Adrenal gland (tissue), 5 donors: ENCODE data around the gene LOXHD1.

Experiments
- CTCF ChIP-seq, 6 experiments: fragments of 450-650 bp in 4 of 6; fragments of 200-600 bp in 2 of 6; sonication (generic) in 1 of 6; IDR thresholded peaks; 1 replicate in 5 of 6; 2 replicates in 1 of 6; pipeline versions ENCODE4 v1.5.1 to v1.8.0; 2016 to 2021; ENCODE audit warnings: antibody characterized with exemption in 6 of 6, mild to moderate bottlenecking in 2 of 6, moderate library complexity in 1 of 6
- POLR2A ChIP-seq, 2 donors: fragments of 450-650 bp; IDR thresholded peaks; one replicate each; pipeline ENCODE4 v1.6.1; 2017; ENCODE audit warnings: antibody characterized with exemption in 2 of 2, mild to moderate bottlenecking in 2 of 2, moderate library complexity in 1 of 2
- donor health status: DM: no; HTN: no; CAD: no.

DNA sequence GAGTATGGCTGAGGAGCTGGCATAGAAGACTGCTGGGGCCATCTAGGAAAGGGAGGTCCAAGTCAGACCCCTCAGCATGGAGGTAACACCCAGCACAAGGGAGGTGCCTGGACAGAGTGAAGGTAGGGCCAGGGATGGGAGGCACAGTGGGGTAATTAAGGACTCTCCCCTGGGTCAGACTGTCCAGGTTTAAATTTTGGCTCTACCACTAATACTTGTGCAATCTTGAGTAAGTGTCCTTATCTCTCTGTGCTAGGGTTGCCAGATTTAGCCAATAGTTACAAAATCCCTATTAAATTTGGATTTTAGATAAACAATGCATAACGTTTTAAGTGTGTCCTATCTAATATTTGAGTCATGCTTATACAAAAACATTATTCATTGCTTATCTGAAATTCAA is 109.5 kb downstream of the LOXHD1 start:
- TF ChIP-seq CTCF (IDR thresholded peaks at IDR 0.05) (no peak), POLR2A (IDR thresholded peaks at IDR 0.05) (no peak)
